NCI-H2227 (cell line): ENCODE data around the gene CEP95.

ENCODE experiments used
- DNase-seq: peaks from one replicate; lab custom pipeline; 2025; ENCODE audit not compliant: unreplicated experiment; lab: John Stamatoyannopoulos, UW

CEP95 gene

GRCh38 chr17:64496348-64496785 lies 10.4 kb upstream of the CEP95 start:
- no peak for DNase-seq

- peak; percentile 96 for DNase-seq
Observed at GRCh38 chr17:64496786-64497564, 9.8 kb upstream of the CEP95 start, which contains the start of gene POLG2. TSS of gene POLG2 (minus strand) at chr17:64497054. CDS start at chr17:64496968, 86 bp downstream.

- peak; percentile 41 for DNase-seq
Observed at GRCh38 chr17:64497565-64498035, 9.2 kb upstream of the CEP95 start.

GRCh38 chr17:64498308-64499203 lies 8.2 kb upstream of the CEP95 start:
- DNase-seq = no peak

GRCh38 chr17:64499805-64500486 lies 6.8 kb upstream of the CEP95 start:
- no peak for DNase-seq

- no peak for DNase-seq
Observed at GRCh38 chr17:64500487-64500859, 6.3 kb upstream of the CEP95 start.

- no peak for DNase-seq
Observed at GRCh38 chr17:64500862-64501765, 5.7 kb upstream of the CEP95 start.

- DNase-seq = no peak
Observed at GRCh38 chr17:64502021-64502420, 4.8 kb upstream of the CEP95 start.

GRCh38 chr17:64502809-64503208 lies 4.0 kb upstream of the CEP95 start:
- no peak for DNase-seq

- no peak for DNase-seq
Observed at GRCh38 chr17:64503341-64503740, 3.4 kb upstream of the CEP95 start.

GRCh38 chr17:64503821-64504768 lies 2.7 kb upstream of the CEP95 start:
- DNase-seq = no peak

GRCh38 chr17:64504769-64505339 lies 1.9 kb upstream of the CEP95 start:
- DNase-seq = no peak

GRCh38 chr17:64505340-64506200 lies 1.2 kb upstream of the CEP95 start:
- DNase-seq = peak; percentile 95

GRCh38 chr17:64506201-64506575 lies 589 bp upstream of the CEP95 start, which contains the start of gene DDX5:
TSS of gene DDX5 (minus strand) at chr17:64506289. CDS start at chr17:64506119, 170 bp downstream.
- peak; percentile 97 for DNase-seq

GRCh38 chr17:64507413-64507782 lies 621 bp downstream of the CEP95 start:
- peak; percentile 83 for DNase-seq

- no peak for DNase-seq
Observed at GRCh38 chr17:64508683-64509082, 1.9 kb downstream of the CEP95 start.

- no peak for DNase-seq
Observed at GRCh38 chr17:64509179-64509578, 2.4 kb downstream of the CEP95 start.

GRCh38 chr17:64515419-64515818 lies 8.6 kb downstream of the CEP95 start:
- DNase-seq = no peak
